Limb (tissue), 2 donors: Measurements from ENCODE around the gene AXL.
A peak's percentile ranks its signal among the peaks of the same experiment; 100 is the strongest.
"Not testable (repeated sequence)": the region's sequence is repeated elsewhere in the genome, so short reads cannot be mapped to it uniquely, and the experiment has no call there.

Source experiments
- DNase-seq, 2 donors: peaks; one replicate each; pipeline ENCODE4 v3.0.0-alpha.2; 2016; ENCODE audit errors: extremely low spot score in 2 of 2

The AXL gene

GRCh38 chr19:41273076-41273475 lies 54.1 kb downstream of the AXL start:
- DNase-seq, result no peak

GRCh38 chr19:41274802-41275201 lies 55.8 kb downstream of the AXL start:
- DNase-seq, result no peak

- no peak for DNase-seq
Measured at GRCh38 chr19:41276231-41276630, 57.2 kb downstream of the AXL start.

- DNase-seq, result no peak
Measured at GRCh38 chr19:41278478-41278877, 59.5 kb downstream of the AXL start.

- no peak for DNase-seq
Measured at GRCh38 chr19:41288673-41289530, 69.9 kb downstream of the AXL start.

- DNase-seq, result not testable (repeated sequence)
Measured at GRCh38 chr19:41289814-41290213, 70.8 kb downstream of the AXL start.

GRCh38 chr19:41294393-41294792 lies 75.4 kb downstream of the AXL start:
- no peak for DNase-seq

GRCh38 chr19:41295499-41295898 lies 76.5 kb downstream of the AXL start:
- DNase-seq, result no peak

GRCh38 chr19:41296433-41296871 lies 77.4 kb downstream of the AXL start:
- no peak for DNase-seq

- DNase-seq, result no peak
Measured at GRCh38 chr19:41297628-41298347, 78.8 kb downstream of the AXL start.

GRCh38 chr19:41298348-41298964 lies 79.4 kb downstream of the AXL start:
- DNase-seq, result peak; percentile 75 to 86

GRCh38 chr19:41299046-41299754 lies 80.2 kb downstream of the AXL start:
- DNase-seq, result no peak

- DNase-seq, result peak in 1 of 2 donors; percentile 53
Measured at GRCh38 chr19:41299755-41300089, 80.7 kb downstream of the AXL start.

- no peak for DNase-seq
Measured at GRCh38 chr19:41300555-41300954, 81.5 kb downstream of the AXL start.

GRCh38 chr19:41302624-41303351 lies 83.8 kb downstream of the AXL start:
- DNase-seq, result no peak

GRCh38 chr19:41303954-41304353 lies 84.9 kb downstream of the AXL start:
- DNase-seq, result no peak

- DNase-seq, result no peak
Measured at GRCh38 chr19:41304706-41305483, 85.9 kb downstream of the AXL start.

- no peak for DNase-seq
Measured at GRCh38 chr19:41305927-41306793, 87.1 kb downstream of the AXL start.
